ENCODE data around the gene IL31. TPM values are rescaled to one million over a fixed set of nuclear protein-coding genes. Genes with fewer than 3 reads are reported as not detected.

The IL31 gene
- total and polyA plus RNA-seq, 9 donors, result not detected

GRCh38 chr12:122194804-122195203, 20.8 kb upstream of the IL31 start:
- H3K4me3 ChIP-seq (ENCODE audit: low read length), result no peak overlapping the region
- DNase-seq, result no peak
- no CpG with 5 or more reads among the region's 1 CpG for WGBS (ENCODE audit: insufficient coverage)
- peaks cover 8% of the 10 kb centered on the region for H3K27me3 ChIP-seq (ENCODE audit: control insufficient read depth, insufficient read depth, low read length)
- H3K36me3 ChIP-seq (ENCODE audit: control insufficient read depth, insufficient read depth, low read length), result no peaks in the 10 kb centered on the region
- H3K27ac ChIP-seq (ENCODE audit: low read length), result no peak overlapping the region
- H3K4me1 ChIP-seq (ENCODE audit: control insufficient read depth, insufficient read depth, low read length), result no peaks in the 10 kb centered on the region
- no peaks in the 10 kb centered on the region for H3K9me3 ChIP-seq (replicated peaks; ENCODE audit: control insufficient read depth, low read depth, low read length)

GRCh38 chr12:122192441-122192840, 18.4 kb upstream of the IL31 start:
- peaks cover 4% of the 10 kb centered on the region for H3K27me3 ChIP-seq (ENCODE audit: control insufficient read depth, insufficient read depth, low read length)
- no peaks in the 10 kb centered on the region for H3K9me3 ChIP-seq (replicated peaks; ENCODE audit: control insufficient read depth, low read depth, low read length)
- no peaks in the 10 kb centered on the region for H3K36me3 ChIP-seq (ENCODE audit: control insufficient read depth, insufficient read depth, low read length)
- H3K27ac ChIP-seq (ENCODE audit: low read length), result no peak overlapping the region
- no peak overlapping the region for H3K4me3 ChIP-seq (ENCODE audit: low read length)
- 81% methylated on average over 11 of the region's 11 CpGs for WGBS (ENCODE audit: insufficient coverage)
- no peak for DNase-seq
- H3K4me1 ChIP-seq (ENCODE audit: control insufficient read depth, insufficient read depth, low read length), result no peaks in the 10 kb centered on the region

- 46% methylated on average over 6 of the region's 18 CpGs for WGBS (ENCODE audit: insufficient coverage)
- no peaks in the 10 kb centered on the region for H3K9me3 ChIP-seq (replicated peaks; ENCODE audit: control insufficient read depth, low read depth, low read length)
- H3K4me3 ChIP-seq (ENCODE audit: low read length), result no peak overlapping the region
- H3K27me3 ChIP-seq (ENCODE audit: control insufficient read depth, insufficient read depth, low read length), result peaks cover 4% of the 10 kb centered on the region
- DNase-seq, result no peak
- no peak overlapping the region for H3K27ac ChIP-seq (ENCODE audit: low read length)
- no peaks in the 10 kb centered on the region for H3K4me1 ChIP-seq (ENCODE audit: control insufficient read depth, insufficient read depth, low read length)
- no peaks in the 10 kb centered on the region for H3K36me3 ChIP-seq (ENCODE audit: control insufficient read depth, insufficient read depth, low read length)
Measured at GRCh38 chr12:122190842-122191668, 17.0 kb upstream of the IL31 start.

GRCh38 chr12:122189626-122190475, 15.8 kb upstream of the IL31 start:
- 85% methylated on average over 23 of the region's 34 CpGs for WGBS (ENCODE audit: insufficient coverage)
- Histone ChIP-seq H3K9me3 (replicated peaks; ENCODE audit: control insufficient read depth, low read depth, low read length) (no peaks in the 10 kb centered on the region), H3K4me3 (ENCODE audit: low read length) (no peak overlapping the region), H3K4me1 (ENCODE audit: control insufficient read depth, insufficient read depth, low read length) (no peaks in the 10 kb centered on the region), H3K27me3 (ENCODE audit: control insufficient read depth, insufficient read depth, low read length) (peaks cover 2% of the 10 kb centered on the region), H3K27ac (ENCODE audit: low read length) (no peak overlapping the region), H3K36me3 (ENCODE audit: control insufficient read depth, insufficient read depth, low read length) (no peaks in the 10 kb centered on the region)
- DNase-seq, result no peak

GRCh38 chr12:122187466-122187865, 13.4 kb upstream of the IL31 start:
- DNase-seq, result no peak
- H3K27me3 ChIP-seq (ENCODE audit: control insufficient read depth, insufficient read depth, low read length), result peaks cover 2% of the 10 kb centered on the region
- no peaks in the 10 kb centered on the region for H3K36me3 ChIP-seq (ENCODE audit: control insufficient read depth, insufficient read depth, low read length)
- no peak overlapping the region for H3K27ac ChIP-seq (ENCODE audit: low read length)
- H3K4me3 ChIP-seq (ENCODE audit: low read length), result no peak overlapping the region
- H3K4me1 ChIP-seq (ENCODE audit: control insufficient read depth, insufficient read depth, low read length), result peaks cover 9% of the 10 kb centered on the region
- no peaks in the 10 kb centered on the region for H3K9me3 ChIP-seq (replicated peaks; ENCODE audit: control insufficient read depth, low read depth, low read length)
- WGBS (ENCODE audit: insufficient coverage), result 36% methylated on average over 6 of the region's 12 CpGs

- Histone ChIP-seq H3K27ac (ENCODE audit: low read length) (no peak overlapping the region), H3K4me3 (ENCODE audit: low read length) (no peak overlapping the region), H3K27me3 (ENCODE audit: control insufficient read depth, insufficient read depth, low read length) (peaks cover 2% of the 10 kb centered on the region), H3K36me3 (ENCODE audit: control insufficient read depth, insufficient read depth, low read length) (no peaks in the 10 kb centered on the region), H3K4me1 (ENCODE audit: control insufficient read depth, insufficient read depth, low read length) (peaks cover 9% of the 10 kb centered on the region), H3K9me3 (replicated peaks; ENCODE audit: control insufficient read depth, low read depth, low read length) (no peaks in the 10 kb centered on the region)
- DNase-seq, result no peak
- WGBS (ENCODE audit: insufficient coverage), result 81% methylated on average over 10 of the region's 10 CpGs
Measured at GRCh38 chr12:122185494-122186082, 11.6 kb upstream of the IL31 start.

- H3K27me3 ChIP-seq (ENCODE audit: control insufficient read depth, insufficient read depth, low read length), result peaks cover 2% of the 10 kb centered on the region
- WGBS (ENCODE audit: insufficient coverage), result no CpG with 5 or more reads among the region's 7 CpGs
- no peaks in the 10 kb centered on the region for H3K9me3 ChIP-seq (replicated peaks; ENCODE audit: control insufficient read depth, low read depth, low read length)
- no peak overlapping the region for H3K27ac ChIP-seq (ENCODE audit: low read length)
- H3K4me3 ChIP-seq (ENCODE audit: low read length), result no peak overlapping the region
- no peak for DNase-seq
- H3K4me1 ChIP-seq (ENCODE audit: control insufficient read depth, insufficient read depth, low read length), result peaks cover 9% of the 10 kb centered on the region
- no peaks in the 10 kb centered on the region for H3K36me3 ChIP-seq (ENCODE audit: control insufficient read depth, insufficient read depth, low read length)
Measured at GRCh38 chr12:122185079-122185478, 11.1 kb upstream of the IL31 start.

- peaks cover 9% of the 10 kb centered on the region for H3K4me1 ChIP-seq (ENCODE audit: control insufficient read depth, insufficient read depth, low read length)
- H3K9me3 ChIP-seq (replicated peaks; ENCODE audit: control insufficient read depth, low read depth, low read length), result no peaks in the 10 kb centered on the region
- no peak overlapping the region for H3K4me3 ChIP-seq (ENCODE audit: low read length)
- no peak overlapping the region for H3K27ac ChIP-seq (ENCODE audit: low read length)
- H3K36me3 ChIP-seq (ENCODE audit: control insufficient read depth, insufficient read depth, low read length), result no peaks in the 10 kb centered on the region
- H3K27me3 ChIP-seq (ENCODE audit: control insufficient read depth, insufficient read depth, low read length), result peaks cover 2% of the 10 kb centered on the region
- DNase-seq, result no peak
- WGBS (ENCODE audit: insufficient coverage), result 73% methylated on average over 4 of the region's 18 CpGs
Measured at GRCh38 chr12:122184517-122184916, 10.5 kb upstream of the IL31 start.

GRCh38 chr12:122183588-122183940, 9.5 kb upstream of the IL31 start:
- Histone ChIP-seq H3K36me3 (ENCODE audit: control insufficient read depth, insufficient read depth, low read length) (no peaks in the 10 kb centered on the region), H3K27me3 (ENCODE audit: control insufficient read depth, insufficient read depth, low read length) (peaks cover 2% of the 10 kb centered on the region), H3K4me1 (ENCODE audit: control insufficient read depth, insufficient read depth, low read length) (peaks cover 9% of the 10 kb centered on the region), H3K4me3 (ENCODE audit: low read length) (peak overlapping the region; percentile 38), H3K27ac (ENCODE audit: low read length) (no peak overlapping the region), H3K9me3 (replicated peaks; ENCODE audit: control insufficient read depth, low read depth, low read length) (no peaks in the 10 kb centered on the region)
- no peak for DNase-seq
- 80% methylated on average over 7 of the region's 10 CpGs for WGBS (ENCODE audit: insufficient coverage)

Data from muscle of leg (tissue), 11 donors.